GM11168 (cell line): ENCODE results near the gene ISCA1.

Source experiments
- in situ Hi-C: fragments of 300-500 bp; cut with MboI; formaldehyde crosslinking; loops from one replicate; pipeline ENCODE4 v1.12.0; 2022; ENCODE audit warnings: low sequenced_read_pairs; ENCODE audit not compliant: unreplicated experiment

Gene ISCA1

GRCh38 chr9:86287013-86287412, 4.7 kb upstream of the ISCA1 start:
- in situ Hi-C loops: no loop called here

GRCh38 chr9:86286278-86286677, 3.9 kb upstream of the ISCA1 start:
- in situ Hi-C loops: no loop called here

- in situ Hi-C loops: no loop called here
Observed at GRCh38 chr9:86285261-86285660, 2.9 kb upstream of the ISCA1 start.

GRCh38 chr9:86282979-86283535, 719 bp upstream of the ISCA1 start:
- in situ Hi-C loops: no loop called here

- in situ Hi-C loops: no loop called here
Observed at GRCh38 chr9:86281593-86282076, 703 bp downstream of the ISCA1 start.

GRCh38 chr9:86280580-86280979, 1.8 kb downstream of the ISCA1 start:
- in situ Hi-C loops: no loop called here

- in situ Hi-C loops: no loop called here
Observed at GRCh38 chr9:86279839-86280238, 2.5 kb downstream of the ISCA1 start.

- in situ Hi-C loops: no loop called here
Observed at GRCh38 chr9:86277072-86277471, 5.3 kb downstream of the ISCA1 start.

- in situ Hi-C loops: no loop called here
Observed at GRCh38 chr9:86275962-86276361, 6.4 kb downstream of the ISCA1 start.

- in situ Hi-C loops: no loop called here
Observed at GRCh38 chr9:86274821-86275643, 7.3 kb downstream of the ISCA1 start.

GRCh38 chr9:86272221-86272620, 10.1 kb downstream of the ISCA1 start:
- in situ Hi-C loops: no loop called here

- in situ Hi-C loops: no loop called here
Observed at GRCh38 chr9:86263876-86264275, 18.5 kb downstream of the ISCA1 start.

GRCh38 chr9:86262492-86262891, 19.8 kb downstream of the ISCA1 start:
- in situ Hi-C loops: no loop called here

GRCh38 chr9:86259557-86259956, 22.8 kb downstream of the ISCA1 start, which contains the start of gene C9orf153:
Gene C9orf153 (minus strand): TSS chr9:86259657. CDS start chr9:86229603, 30,054 bp downstream.
- in situ Hi-C loops: no loop called here

- in situ Hi-C loops: no loop called here
Observed at GRCh38 chr9:86257391-86257790, 24.9 kb downstream of the ISCA1 start.

GRCh38 chr9:86256653-86257052, 25.7 kb downstream of the ISCA1 start:
- in situ Hi-C loops: no loop called here

GRCh38 chr9:86253577-86253976, 28.8 kb downstream of the ISCA1 start:
- in situ Hi-C loops: no loop called here

GRCh38 chr9:86252870-86253269, 29.5 kb downstream of the ISCA1 start:
- in situ Hi-C loops: no loop called here

GRCh38 chr9:86250123-86250522, 32.2 kb downstream of the ISCA1 start:
- in situ Hi-C loops: no loop called here

- in situ Hi-C loops: no loop called here
Observed at GRCh38 chr9:86248746-86249145, 33.6 kb downstream of the ISCA1 start.

GRCh38 chr9:86246752-86247161, 35.6 kb downstream of the ISCA1 start:
- in situ Hi-C loops: no loop called here

- in situ Hi-C loops: no loop called here
Observed at GRCh38 chr9:86242071-86242470, 40.3 kb downstream of the ISCA1 start.
